Fibroblast of lung (primary cell): ENCODE results near the gene MCRIP1. TPM values are rescaled to one million over a fixed set of nuclear protein-coding genes. Genes with fewer than 3 reads are reported as not detected.

Experiments
- DNase-seq, 2 donors: peaks; one replicate each; pipeline versions ENCODE4 v3.0.0 to v3.0.0-alpha.2; 2010; ENCODE audit warnings: low read depth in 2 of 2
- H2AFZ ChIP-seq: 2 replicates; pipeline ENCODE4 v1.5.1; 2012; ENCODE audit warnings: low read length, control low read depth, inconsistent platforms
- H3K27ac ChIP-seq: 2 replicates; pipeline ENCODE4 v1.5.1; 2011; ENCODE audit warnings: low read length, control low read depth; ENCODE audit not compliant: insufficient read depth
- H3K27me3 ChIP-seq: 2 replicates; pipeline ENCODE4 v1.5.1; 2011; ENCODE audit warnings: mild to moderate bottlenecking, low read length; ENCODE audit not compliant: control insufficient read depth, insufficient read depth
- H3K36me3 ChIP-seq: 2 replicates; pipeline ENCODE4 v1.5.1; 2011; ENCODE audit warnings: low read length; ENCODE audit not compliant: control insufficient read depth, insufficient read depth
- H3K4me1 ChIP-seq: 2 replicates; pipeline ENCODE4 v1.5.1; 2011; ENCODE audit warnings: low read length; ENCODE audit not compliant: control insufficient read depth, insufficient read depth; ENCODE audit errors: extremely low read depth
- H3K4me2 ChIP-seq: 2 replicates; pipeline ENCODE4 v1.5.1; 2011; ENCODE audit warnings: low read length, control low read depth; ENCODE audit not compliant: insufficient read depth; ENCODE audit errors: extremely low read depth
- H3K4me3 ChIP-seq, 4 experiments: fragments of 200-600 bp in 1 of 4; sonication (generic) in 1 of 4; replicated peaks in 1 of 4; 2 replicates each; pipeline ENCODE4 v1.5.1; 2011 to 2016; ENCODE audit warnings: low read length in 4 of 4, low read depth in 3 of 4, mild to moderate bottlenecking in 3 of 4, control low read depth in 2 of 4, inconsistent platforms in 1 of 4, mixed read lengths in 1 of 4; ENCODE audit not compliant: insufficient read depth in 1 of 4; ENCODE audit errors: control extremely low read depth in 1 of 4
- H3K79me2 ChIP-seq: 2 replicates; pipeline ENCODE4 v1.5.1; 2012; ENCODE audit warnings: mild to moderate bottlenecking, low read length, inconsistent platforms; ENCODE audit not compliant: control insufficient read depth, insufficient read depth
- H3K9ac ChIP-seq: 2 replicates; pipeline ENCODE4 v1.5.1; 2011; ENCODE audit warnings: mild to moderate bottlenecking, low read length, control low read depth; ENCODE audit not compliant: insufficient read depth
- H3K9me3 ChIP-seq: 2 replicates; pipeline ENCODE4 v1.5.1; 2012; ENCODE audit warnings: low read depth, low read length; ENCODE audit not compliant: control insufficient read depth, insufficient read depth
- H4K20me1 ChIP-seq: 2 replicates; pipeline ENCODE4 v1.5.1; 2011; ENCODE audit warnings: low read length; ENCODE audit not compliant: control insufficient read depth, insufficient read depth; ENCODE audit errors: extremely low read depth
- EZH2 ChIP-seq: IDR thresholded peaks from 2 replicates; pipeline ENCODE4 v1.5.1; 2012; ENCODE audit warnings: low read length, control low read depth, mild to moderate bottlenecking; ENCODE audit errors: missing control alignments
- polyA plus RNA-seq, 2 donors: library from polyadenylated mRNA; depleted of rRNA in 1 of 2; stranded (reverse) in 1 of 2; unstranded in 1 of 2; fragments of >200 nt; gene quantifications; 2 replicates each; pipeline ENCODE4 v1.2.1, GENCODE V29; 2011 to 2012; ENCODE audit warnings: missing spikeins in 1 of 2
- total RNA-seq: library from RNA; depleted of rRNA; stranded (reverse); fragments of >200 nt; gene quantifications from 2 replicates; pipeline ENCODE4 v1.2.1, GENCODE V29; 2014
- TF ChIP-seq, protein P1 (sequence below), 2 donors: IDR thresholded peaks in 1 of 2; conservative IDR thresholded peaks in 1 of 2; 1 replicate in 1 of 2; 2 replicates in 1 of 2; pipeline ENCODE4 v1.5.1; 2011 to 2012; ENCODE audit warnings: low read length in 2 of 2, control low read depth in 1 of 2, inconsistent platforms in 1 of 2, low read depth in 1 of 2, mild to moderate bottlenecking in 1 of 2

Gene MCRIP1
- total and polyA plus RNA-seq, 2 donors (not counting 1 experiment from before 2014, with no cell fraction given), result 37.6 to 108 TPM

GRCh38 chr17:81817758-81818147 is 15.3 kb downstream of the MCRIP1 start:
- Histone ChIP-seq H3K4me2 (no peak overlapping the region), H3K27ac (no peak overlapping the region), H4K20me1 (no peaks in the 10 kb centered on the region), H3K4me3 (no peak overlapping the region), H2AFZ (no peak overlapping the region), H3K27me3 (peaks cover 4% of the 10 kb centered on the region), H3K9me3 (no peaks in the 10 kb centered on the region), H3K36me3 (no peaks in the 10 kb centered on the region), H3K79me2 (no peaks in the 10 kb centered on the region), H3K4me1 (peaks cover 4% of the 10 kb centered on the region), H3K9ac (no peak overlapping the region)
- DNase-seq, result no peak
- no peak for TF ChIP-seq EZH2
- TF ChIP-seq, protein P1, sequence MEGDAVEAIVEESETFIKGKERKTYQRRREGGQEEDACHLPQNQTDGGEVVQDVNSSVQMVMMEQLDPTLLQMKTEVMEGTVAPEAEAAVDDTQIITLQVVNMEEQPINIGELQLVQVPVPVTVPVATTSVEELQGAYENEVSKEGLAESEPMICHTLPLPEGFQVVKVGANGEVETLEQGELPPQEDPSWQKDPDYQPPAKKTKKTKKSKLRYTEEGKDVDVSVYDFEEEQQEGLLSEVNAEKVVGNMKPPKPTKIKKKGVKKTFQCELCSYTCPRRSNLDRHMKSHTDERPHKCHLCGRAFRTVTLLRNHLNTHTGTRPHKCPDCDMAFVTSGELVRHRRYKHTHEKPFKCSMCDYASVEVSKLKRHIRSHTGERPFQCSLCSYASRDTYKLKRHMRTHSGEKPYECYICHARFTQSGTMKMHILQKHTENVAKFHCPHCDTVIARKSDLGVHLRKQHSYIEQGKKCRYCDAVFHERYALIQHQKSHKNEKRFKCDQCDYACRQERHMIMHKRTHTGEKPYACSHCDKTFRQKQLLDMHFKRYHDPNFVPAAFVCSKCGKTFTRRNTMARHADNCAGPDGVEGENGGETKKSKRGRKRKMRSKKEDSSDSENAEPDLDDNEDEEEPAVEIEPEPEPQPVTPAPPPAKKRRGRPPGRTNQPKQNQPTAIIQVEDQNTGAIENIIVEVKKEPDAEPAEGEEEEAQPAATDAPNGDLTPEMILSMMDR (conservative IDR thresholded peaks at IDR 0.05 in 1 of 2, IDR thresholded peaks at IDR 0.05 in 1 of 2; ENCODE audit: low read depth in 1 of 2, low read length in 2 of 2), result no peak

GRCh38 chr17:81815646-81815986 is 17.5 kb downstream of the MCRIP1 start:
- no peak for DNase-seq
- Histone ChIP-seq H3K79me2 (no peaks in the 10 kb centered on the region), H2AFZ (no peak overlapping the region), H3K9ac (no peak overlapping the region), H3K27ac (no peak overlapping the region), H3K4me1 (no peaks in the 10 kb centered on the region), H4K20me1 (no peaks in the 10 kb centered on the region), H3K27me3 (peaks cover 4% of the 10 kb centered on the region), H3K9me3 (no peaks in the 10 kb centered on the region), H3K4me2 (no peak overlapping the region), H3K4me3 (no peak overlapping the region), H3K36me3 (no peaks in the 10 kb centered on the region)
- TF ChIP-seq, protein P1 (conservative IDR thresholded peaks at IDR 0.05 in 1 of 2, IDR thresholded peaks at IDR 0.05 in 1 of 2; ENCODE audit: low read depth in 1 of 2, low read length in 2 of 2), result no peak

GRCh38 chr17:81814748-81815645 is 18.1 kb downstream of the MCRIP1 start:
- TF ChIP-seq EZH2, result no peak
- TF ChIP-seq, protein P1 (conservative IDR thresholded peaks at IDR 0.05 in 1 of 2, IDR thresholded peaks at IDR 0.05 in 1 of 2; ENCODE audit: low read depth in 1 of 2, low read length in 2 of 2), result no peak
- no peaks in the 10 kb centered on the region for H3K79me2 ChIP-seq
- H3K4me3 ChIP-seq, result no peak overlapping the region
- DNase-seq, result no peak
- H3K4me1 ChIP-seq, result no peaks in the 10 kb centered on the region
- H2AFZ ChIP-seq, result no peak overlapping the region
- no peak overlapping the region for H3K27ac ChIP-seq
- H3K9ac ChIP-seq, result no peak overlapping the region
- peaks cover 4% of the 10 kb centered on the region for H3K27me3 ChIP-seq
- H4K20me1 ChIP-seq, result no peaks in the 10 kb centered on the region
- no peaks in the 10 kb centered on the region for H3K9me3 ChIP-seq
- H3K36me3 ChIP-seq, result no peaks in the 10 kb centered on the region
- no peak overlapping the region for H3K4me2 ChIP-seq
